SKM-1 treated with dmso at 0.1 percent for 144 hours (cell line): ENCODE data around the gene CCDC157.

Source experiments
- DNase-seq: peaks from one replicate; lab custom pipeline; 2025; ENCODE audit not compliant: unreplicated experiment; lab: John Stamatoyannopoulos, UW

Gene CCDC157

DNA sequence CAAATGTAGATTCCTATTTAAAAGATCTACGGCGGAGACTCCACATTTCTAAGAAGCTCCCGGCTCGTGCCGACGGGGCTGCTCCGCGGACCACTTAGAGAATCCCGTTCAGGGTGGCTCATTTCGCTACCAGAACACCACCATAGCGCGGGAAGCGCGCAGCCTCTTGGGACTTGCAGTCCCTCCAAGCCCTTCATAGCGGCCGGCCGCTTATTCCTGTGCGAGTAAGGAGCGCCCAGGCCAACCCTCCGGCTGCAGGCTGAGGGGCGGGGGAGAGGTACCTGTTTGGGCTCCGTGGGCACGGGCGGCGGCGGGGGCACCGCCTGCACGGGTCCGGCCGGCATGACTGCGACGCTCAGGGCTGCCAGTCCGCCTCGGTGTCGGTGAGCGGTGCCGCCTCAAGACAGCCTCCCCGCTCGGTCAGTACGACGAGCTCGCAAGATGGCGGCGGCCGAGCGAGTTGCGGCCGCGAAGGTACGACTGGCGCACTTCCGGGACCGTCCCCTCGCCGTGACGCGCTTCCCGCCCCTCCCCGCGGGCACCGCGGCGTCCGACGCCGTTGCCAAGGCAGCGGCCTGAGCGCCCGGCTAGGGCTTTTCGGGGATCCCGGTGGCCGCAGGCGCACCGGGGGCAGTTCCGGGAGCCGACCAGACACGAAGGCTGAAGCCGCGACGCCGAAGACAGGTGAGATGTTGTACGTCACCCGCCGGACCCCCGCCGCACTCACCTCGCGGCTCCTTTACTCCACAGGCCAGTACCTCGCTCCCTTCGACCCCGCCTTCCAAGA, at the start of gene CCDC157, which contains the start of gene SF3A1:
Gene CCDC157 (plus strand): TSS at position 559 of the 787 bp plus-strand sequence. CDS start 8,994 bp downstream, outside the sequence.
Gene SF3A1 (minus strand): TSS at position 446 of the 787 bp plus-strand sequence. CDS start 102 bp downstream, at position 344.
- peak; percentile 70 for DNase-seq

- no peak for DNase-seq
Observed at GRCh38 chr22:30307041-30307574, 49.7 kb upstream of the CCDC157 start.

GRCh38 chr22:30308093-30308492, 48.7 kb upstream of the CCDC157 start:
- no peak for DNase-seq

DNA sequence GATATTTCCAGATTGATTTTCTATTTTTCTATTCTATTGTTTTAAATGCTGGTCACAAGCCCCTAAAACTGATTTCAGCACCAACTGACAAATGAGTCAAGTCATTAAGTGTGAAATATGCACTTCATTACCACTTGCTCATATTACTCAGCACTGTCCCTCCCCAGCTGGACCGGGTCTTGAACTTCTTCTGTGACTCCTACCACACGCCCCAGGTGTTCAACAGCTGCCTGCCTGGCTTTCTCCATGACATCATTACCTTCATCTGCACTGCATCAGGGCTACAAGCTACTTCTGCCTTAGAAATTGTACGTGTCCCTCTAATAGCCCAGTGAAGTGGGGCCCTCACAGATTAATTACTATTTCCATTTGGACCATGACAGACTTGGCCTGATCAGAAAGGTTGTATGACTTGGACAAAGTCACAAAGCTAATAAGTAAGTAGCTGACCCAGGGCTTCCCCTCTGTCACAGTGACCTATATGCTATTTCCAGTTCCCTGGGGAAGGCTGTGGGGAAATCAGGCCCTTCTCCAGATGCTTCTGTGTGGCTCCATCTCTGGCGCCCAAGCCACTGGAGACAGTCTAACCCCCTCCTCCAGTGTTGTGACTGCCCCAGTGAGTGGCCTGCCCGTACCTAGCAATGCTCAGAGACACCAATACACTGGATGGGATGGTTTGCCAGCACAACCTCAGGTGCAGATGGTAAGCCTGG, 48.1 kb upstream of the CCDC157 start:
- DNase-seq: no peak

DNA sequence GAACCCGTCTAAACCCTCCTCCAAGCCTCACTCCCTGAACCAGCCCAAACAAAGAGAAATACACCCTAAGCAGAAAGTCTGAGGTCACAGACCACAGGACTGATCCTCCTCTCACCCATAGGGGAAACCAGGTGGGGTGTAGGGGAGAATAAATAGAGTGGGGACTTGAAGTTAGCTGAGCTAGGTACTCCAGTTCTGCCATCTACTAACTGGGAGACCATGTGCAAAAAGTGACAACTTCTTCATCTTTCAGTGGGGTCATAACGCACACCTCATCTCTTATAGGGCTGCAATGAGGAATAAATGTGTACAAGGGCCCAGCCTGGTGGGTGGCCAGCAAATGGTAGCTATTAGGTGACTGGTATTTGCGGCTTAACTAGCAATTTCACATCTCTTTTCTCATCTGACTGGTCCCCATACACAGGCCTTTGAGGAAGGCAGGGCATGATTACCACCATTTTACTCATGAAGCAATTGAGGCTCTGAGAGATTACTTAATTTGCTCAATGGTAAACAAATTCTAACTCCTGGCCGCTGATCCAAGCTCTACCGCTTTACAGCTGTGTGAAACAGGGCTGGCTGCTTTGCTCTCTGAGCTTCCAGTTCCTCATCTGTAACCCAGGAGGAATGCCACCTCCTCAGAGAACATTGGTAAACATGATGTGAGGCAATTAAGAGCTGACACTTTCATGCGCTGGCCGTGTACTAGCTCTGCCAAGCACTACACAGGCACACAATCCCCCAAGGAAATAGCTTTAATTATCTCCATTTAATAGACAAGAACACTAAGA, 46.7 kb upstream of the CCDC157 start:
- DNase-seq: peak; percentile 73

DNA sequence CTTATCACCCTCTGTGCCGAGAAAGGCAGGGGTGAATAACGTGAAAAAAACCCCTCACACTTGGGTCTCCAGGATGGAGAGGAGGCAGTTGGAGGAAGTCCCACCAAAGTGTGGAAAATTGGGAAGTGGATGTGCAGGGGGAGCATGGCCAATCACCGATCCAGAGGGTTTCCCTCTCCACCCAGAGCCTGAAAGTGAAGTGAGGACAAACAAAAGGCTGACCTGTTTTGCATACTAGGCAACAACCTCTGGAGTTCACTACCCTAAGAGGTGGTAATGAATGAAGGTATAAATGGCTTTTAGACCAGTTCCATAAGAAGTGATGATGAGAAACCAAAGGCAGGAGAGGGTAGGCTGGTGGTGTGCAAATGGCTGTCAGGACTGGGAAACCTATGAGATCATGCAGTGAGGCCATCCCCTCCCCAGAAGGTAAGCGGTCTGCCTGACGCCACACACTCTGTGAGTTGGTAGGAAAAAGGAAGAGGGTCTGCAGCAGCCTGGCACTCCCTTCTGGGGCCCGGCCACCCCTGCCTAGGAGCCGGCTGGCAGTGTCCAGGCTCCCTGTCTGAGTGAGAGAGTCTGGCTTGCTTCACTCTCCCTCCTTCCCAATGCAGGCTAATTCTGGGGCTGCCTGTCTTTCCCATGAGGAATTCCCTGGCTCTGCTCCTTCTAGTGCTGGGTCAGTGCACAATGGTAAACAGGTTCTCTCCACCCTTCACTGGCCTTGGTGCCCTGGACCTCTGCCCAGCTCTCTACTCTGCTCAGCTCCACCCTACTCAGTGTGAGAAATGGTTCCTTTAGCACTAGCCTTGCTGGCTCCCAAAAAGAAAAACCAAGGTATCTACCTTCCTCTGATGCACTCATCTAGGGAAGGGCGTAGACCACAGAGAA, 45.7 kb upstream of the CCDC157 start:
- DNase-seq: no peak

- DNase-seq: no peak
Observed at GRCh38 chr22:30312053-30312452, 44.8 kb upstream of the CCDC157 start.

DNA sequence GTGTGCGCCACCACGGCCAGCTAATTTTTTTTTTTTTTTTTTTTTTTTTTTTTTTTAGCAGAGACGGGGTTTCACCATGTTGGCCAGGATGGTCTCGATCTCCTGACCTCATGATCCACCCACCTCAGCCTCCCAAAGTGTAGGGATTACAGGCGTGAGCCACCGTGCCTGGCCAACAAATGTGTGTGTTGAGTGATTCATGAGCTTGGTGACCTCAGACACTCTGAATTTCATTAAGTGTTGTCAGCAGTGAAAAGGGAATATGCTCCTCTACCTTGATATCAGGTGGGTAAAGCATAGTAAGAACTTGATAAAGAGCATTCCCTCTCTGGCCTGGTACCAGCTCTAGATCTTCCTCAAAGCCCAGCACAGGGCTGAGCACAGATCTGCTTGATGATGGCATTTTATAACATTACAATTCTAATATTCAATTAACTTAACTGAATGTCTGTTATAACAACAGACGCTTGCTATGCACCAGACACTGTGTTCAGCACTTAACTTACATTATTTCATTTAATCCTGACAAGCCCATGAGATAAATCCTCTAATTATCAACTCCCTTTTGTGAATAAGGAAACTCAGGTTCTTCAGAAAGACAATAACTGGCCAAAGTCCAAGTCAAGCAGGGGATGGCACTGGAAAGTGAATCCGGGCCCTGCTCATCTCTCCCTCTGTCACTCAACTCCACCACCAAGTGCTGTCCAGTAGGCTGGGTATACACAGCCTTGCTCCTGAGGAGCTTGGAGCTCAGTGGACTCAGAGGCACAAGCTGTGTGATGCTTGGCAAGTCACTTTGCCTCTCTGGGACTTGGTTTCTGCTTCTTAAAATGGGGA, 43.1 kb upstream of the CCDC157 start:
- no peak for DNase-seq

GRCh38 chr22:30314915-30315314, 41.9 kb upstream of the CCDC157 start:
- no peak for DNase-seq

- DNase-seq: no peak
Observed at GRCh38 chr22:30315962-30316576, 40.7 kb upstream of the CCDC157 start.

DNA sequence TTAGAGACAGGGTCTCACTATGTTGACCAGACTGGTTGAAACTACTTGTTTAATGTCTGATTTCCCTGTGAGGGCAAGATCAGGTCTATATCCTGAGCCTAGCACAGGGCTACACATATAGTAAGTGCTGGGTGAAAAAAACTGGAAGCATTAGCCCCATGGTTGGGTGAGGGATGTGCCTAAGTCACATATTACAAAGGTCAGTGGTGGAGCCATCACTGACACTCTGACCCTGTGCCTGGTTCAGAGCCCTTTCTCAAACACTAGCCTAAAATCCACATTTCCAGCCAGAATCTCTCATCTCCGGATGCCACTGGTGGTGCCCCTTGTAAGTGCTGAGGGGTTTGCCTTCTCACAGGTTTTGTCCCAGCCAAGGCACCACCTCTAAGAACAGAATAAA, 39.0 kb upstream of the CCDC157 start:
- DNase-seq: no peak

GRCh38 chr22:30318799-30319419, 37.9 kb upstream of the CCDC157 start:
- no peak for DNase-seq

- no peak for DNase-seq
Observed at GRCh38 chr22:30320021-30320556, 36.7 kb upstream of the CCDC157 start.

DNA sequence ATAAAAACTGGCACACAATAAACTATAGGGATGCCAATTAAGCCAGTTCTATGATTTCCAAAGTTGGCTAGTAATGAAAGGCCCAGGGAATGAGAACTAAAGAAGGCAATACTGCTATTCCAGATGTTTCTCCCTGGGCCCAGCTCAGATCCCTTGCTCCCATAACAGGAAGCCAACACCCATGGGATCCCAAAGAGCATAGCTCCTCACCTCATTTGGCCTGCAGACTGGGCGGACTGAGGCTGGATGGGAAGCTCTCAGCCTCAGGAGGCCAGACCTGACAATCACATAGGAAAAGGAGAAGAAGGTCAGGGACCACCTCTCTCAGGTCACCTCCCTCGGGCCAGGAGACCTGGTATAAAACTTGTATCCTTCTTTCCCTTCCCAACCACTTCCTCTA, 35.3 kb upstream of the CCDC157 start:
- DNase-seq: no peak

DNA sequence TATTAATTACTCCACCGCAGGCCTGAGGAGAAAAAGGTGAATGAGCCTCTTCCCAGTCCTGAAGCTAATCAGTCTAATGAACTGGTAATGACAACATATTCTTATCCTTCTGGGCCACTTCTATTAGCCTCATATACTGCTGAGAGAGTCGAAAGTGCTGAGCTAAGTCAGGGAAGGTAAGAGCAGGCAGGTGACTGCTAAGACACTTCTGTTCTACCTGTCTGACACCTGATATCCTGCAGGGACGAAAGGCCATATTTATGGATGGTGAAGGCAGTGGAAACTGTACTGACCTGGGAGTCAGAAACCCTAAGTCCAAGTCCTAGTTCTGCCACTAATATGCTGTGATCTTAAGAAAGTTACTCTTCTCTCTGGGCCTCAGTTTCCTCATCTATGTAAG, 33.6 kb upstream of the CCDC157 start:
- no peak for DNase-seq

GRCh38 chr22:30324014-30324730, 32.6 kb upstream of the CCDC157 start:
- no peak for DNase-seq

DNA sequence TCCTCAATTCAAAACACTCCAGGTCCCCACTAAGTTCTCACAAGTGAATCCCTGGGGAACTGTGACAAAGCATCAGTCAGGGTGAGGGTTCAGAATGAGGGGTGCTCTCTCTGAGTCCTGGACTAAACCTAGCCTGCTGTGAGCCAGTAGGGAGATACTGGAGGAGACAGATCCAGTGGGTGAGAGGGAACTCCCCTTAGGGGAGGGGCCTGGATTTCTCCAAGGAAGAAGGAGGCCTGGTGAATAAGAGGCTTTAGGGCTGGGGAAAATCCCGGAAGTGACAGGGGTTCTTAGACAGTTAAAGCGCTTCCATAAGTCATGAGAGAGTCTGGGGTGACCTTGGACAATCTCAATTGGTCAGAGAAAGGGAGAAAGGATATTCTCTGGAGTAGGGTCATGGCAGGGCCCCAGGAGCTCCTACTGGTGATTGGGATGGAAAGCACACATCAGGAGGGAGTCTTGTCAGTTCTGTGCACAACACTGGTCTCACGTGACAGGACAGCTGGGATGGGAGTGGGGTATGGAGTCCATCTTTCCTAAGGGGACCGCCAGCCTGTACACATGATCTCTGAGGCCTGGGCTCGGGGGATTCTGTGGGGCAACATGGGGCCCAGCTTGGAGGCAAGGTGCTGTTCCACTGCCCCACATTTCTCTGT, 31.6 kb upstream of the CCDC157 start:
- DNase-seq: no peak
